Esophagus mucosa (tissue), 1 donor: Measurements from ENCODE around the gene KLHL26. TPM values are rescaled to one million over a fixed set of nuclear protein-coding genes. Genes with fewer than 3 reads are reported as not detected.
"Not testable (repeated sequence)": the region's sequence is repeated elsewhere in the genome, so short reads cannot be mapped to it uniquely, and the experiment has no call there.

Source experiments
- ATAC-seq: fragments of 200-7000 bp; cut with Tn5 transposase; one replicate; pipeline ENCODE4 v1.9.1; 2020
- total RNA-seq: library from RNA; stranded (reverse); gene quantifications from one replicate; pipeline ENCODE4 v1.2.4, GENCODE V29; 2023
- donor health status: DM: yes; HTN: yes; CAD: no.

KLHL26 gene
- total RNA-seq, 1 donor from 2014 or later, result 5.6 TPM

DNA sequence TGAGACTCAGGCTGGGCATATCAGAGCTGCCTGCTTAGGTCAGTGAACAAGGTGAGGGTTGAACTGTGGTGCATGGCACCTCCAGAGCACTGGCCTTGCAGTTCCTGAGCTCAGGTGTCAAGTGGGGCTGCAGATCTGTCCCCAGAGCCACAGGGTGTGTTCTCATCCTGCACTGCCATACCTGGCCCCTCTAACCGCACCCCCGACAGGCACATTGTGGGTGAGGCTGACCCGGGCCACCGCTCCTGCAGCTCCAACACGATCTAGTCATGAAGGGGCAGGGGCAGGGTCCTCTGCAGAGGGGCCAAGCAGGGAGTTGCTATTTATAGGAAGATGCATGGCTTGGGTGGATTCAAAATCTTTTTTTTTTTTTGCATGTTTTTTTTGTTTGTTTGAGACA lies 30.0 kb downstream of the KLHL26 start:
- ATAC-seq, result no peak

- no peak for ATAC-seq
Observed at GRCh38 chr19:18667531-18668251, 30.9 kb downstream of the KLHL26 start.

DNA sequence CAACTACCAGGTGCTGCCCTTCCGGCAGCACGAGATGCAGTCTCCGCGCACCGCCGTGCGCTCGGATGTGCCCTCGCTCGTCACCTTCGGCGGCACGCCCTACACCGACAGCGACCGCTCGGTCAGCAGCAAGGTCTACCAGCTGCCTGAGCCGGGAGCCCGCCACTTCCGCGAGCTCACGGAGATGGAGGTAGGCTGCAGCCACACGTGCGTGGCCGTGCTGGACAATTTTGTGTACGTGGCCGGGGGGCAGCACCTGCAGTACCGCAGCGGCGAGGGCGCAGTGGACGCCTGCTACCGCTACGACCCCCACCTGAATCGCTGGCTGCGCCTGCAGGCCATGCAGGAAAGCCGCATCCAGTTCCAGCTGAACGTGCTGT lies 31.4 kb downstream of the KLHL26 start:
- no peak for ATAC-seq

GRCh38 chr19:18668744-18669523 lies 32.1 kb downstream of the KLHL26 start:
- no peak for ATAC-seq

- ATAC-seq, result no peak
Observed at GRCh38 chr19:18669524-18669817, 32.6 kb downstream of the KLHL26 start.

GRCh38 chr19:18669883-18670282 lies 33.1 kb downstream of the KLHL26 start:
- ATAC-seq, result no peak

DNA sequence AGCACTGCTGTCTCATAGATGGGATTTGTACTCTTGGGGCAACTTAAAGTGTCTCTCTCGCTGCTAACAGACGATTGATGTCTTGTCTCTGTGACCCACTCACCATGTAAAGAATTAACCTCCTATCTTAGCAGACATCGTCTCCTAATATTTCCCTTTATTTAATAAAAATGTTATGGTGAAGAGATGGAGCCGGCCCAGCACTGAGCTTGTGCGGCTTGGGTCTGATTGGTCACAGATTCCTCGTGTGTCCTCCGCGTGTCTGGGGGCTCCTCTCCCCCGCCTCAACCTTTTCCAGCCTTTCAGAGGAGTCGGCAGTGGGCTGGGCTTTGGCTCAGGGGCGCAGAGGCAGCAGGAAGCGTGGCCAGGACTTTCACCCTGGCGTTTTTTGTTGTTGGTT lies 33.5 kb downstream of the KLHL26 start:
- ATAC-seq, result no peak

DNA sequence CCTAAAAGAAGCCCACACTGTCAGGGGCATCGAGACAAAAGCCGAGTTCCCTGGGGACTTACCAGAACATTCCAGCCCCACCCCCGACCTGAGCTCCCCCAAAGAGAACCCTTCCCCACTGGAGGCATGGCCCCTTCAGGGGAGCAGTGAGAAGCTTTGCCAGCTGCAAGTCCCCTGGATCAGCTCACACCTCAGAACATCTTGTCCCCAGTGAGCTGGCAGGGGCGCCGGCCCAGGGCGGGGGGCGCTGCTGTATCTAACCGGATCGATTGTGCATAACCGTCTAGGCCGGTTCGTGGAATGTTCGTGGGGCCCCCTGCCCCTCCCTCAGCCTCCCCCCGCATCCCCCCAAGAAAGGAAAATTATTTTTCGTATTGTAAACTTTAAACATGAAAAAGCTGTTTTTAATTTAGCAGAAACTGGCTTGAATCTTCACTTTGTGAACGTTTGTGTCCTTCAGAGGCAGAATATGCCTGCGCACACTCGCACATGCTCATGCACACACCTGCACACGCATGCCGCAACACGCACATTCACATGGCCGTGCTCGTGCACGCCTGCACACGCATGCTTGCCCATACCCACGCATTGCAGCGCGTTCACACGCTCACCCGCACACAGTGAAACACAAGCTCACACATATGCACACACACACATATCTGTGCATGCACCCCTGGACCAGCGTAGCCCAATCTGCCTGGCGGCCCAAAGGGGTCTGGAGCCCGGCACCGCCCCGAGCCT lies 34.6 kb downstream of the KLHL26 start:
- ATAC-seq, result peak; percentile 7

DNA sequence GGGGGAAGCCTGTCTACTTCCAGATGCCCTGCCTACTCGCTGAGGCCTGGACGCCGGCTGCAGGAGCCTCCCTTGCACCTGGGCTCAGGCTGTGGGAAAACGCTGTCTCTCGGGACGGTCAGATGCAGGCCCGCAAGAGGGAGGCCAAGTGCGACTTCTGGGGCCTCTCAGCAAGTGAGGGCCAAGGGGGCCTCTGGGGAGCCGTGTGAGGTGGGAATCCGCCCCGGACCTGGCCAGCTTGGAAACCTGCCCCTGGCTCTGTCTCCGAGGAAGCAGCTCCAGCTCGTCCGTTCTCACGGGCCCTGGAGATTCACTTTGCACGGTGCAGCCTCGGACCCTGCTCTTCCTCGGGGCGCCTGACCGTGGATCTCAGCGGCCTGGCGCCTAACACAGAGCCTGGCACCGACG lies 35.2 kb downstream of the KLHL26 start:
- no peak for ATAC-seq

DNA sequence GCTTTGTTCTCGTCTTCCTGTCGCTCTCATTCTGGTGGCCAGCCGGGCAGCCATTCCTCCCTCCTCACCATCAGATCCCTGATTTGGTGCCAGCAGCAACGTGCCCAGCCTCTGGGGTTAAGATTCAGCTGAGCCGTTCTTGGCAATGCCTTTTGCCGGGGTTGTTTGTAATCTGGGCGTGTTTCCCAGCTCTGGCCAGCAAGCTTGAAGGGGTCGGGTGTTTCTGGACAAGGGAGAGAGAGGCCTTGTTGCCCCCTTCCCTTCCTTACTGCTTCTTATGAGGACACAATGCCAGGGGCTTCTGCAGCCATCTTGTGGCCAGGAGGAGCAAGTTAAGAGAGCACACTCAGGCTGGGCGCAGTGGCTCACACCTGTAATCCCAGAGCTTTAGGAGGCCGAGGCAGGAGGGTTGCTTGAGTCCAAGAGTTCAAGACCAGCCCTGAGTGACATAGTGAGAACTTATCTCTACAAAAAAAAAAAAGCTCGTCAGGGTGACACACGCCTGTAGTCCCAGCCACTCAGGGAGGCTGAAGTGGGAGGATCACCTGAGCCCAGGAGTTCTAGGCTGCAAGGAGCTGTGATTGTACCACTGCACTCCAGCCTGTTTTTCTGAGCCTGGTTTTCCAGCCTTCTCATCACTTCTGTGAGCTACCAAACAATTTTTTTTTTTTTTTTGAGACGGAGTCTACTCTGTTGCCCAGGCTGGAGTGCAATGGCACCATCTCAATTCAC lies 35.9 kb downstream of the KLHL26 start:
- ATAC-seq, result peak; percentile 9

GRCh38 chr19:18674616-18675015 lies 37.8 kb downstream of the KLHL26 start:
- ATAC-seq, result no peak

DNA sequence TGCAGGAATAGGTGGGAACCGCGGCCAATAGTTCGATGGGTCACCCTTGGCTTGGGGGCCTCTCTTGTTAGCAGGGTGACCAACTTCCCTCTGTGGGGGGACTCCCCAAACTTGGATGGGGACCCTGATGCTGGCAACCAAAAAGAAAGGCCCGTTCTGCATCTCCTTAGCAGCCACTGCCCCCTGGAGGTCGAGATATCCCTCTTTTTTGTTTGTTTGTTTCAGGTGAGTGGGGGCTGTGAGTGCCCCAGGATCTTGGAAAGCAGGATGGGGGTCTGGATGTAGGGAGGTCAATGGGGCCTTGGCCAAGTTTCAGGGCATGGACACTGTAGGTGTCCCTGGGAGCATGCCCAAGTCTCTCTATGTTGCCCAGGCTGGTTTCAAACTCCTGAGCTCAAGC lies 39.0 kb downstream of the KLHL26 start:
- no peak for ATAC-seq

- ATAC-seq, result no peak
Observed at GRCh38 chr19:18676692-18677091, 39.9 kb downstream of the KLHL26 start.

DNA sequence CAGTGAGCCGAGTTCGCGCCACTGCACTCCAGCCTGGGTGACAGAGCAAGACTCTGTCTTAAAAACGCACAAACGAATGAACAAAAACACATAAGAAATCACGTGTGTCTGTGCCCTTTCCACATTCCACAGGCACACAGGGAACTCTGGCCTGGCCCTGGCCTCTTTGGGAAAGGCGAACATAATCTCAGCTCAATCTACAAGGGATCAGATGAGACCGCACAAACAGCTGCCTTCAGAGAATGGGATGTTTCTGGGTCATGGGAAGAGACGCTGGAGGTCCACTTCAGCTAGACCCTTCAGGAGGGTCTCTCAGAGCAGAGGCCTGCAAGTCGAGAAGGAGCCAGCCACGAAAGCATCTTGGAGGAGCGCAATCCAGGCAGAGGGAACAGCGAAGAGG lies 40.3 kb downstream of the KLHL26 start:
- ATAC-seq, result no peak

DNA sequence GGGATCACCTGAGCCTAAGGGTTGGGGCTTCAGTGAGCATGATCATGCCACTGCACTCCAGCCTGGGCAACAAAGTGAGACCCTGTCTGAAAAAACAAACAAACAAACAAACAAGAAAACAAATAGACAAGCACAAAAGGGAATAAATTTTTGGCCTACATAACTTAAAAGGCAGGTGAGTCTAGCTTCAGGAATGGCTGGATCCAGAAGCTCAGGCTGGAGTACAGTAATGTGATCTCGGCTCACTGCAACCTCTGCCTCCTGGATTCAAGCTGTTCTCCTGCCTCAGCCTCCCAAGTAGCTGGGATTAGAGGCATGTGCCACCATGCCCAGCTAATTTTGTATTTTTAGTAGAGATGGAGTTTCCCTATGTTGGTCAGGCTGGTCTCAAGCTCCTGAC lies 43.3 kb downstream of the KLHL26 start:
- not testable (repeated sequence) for ATAC-seq

DNA sequence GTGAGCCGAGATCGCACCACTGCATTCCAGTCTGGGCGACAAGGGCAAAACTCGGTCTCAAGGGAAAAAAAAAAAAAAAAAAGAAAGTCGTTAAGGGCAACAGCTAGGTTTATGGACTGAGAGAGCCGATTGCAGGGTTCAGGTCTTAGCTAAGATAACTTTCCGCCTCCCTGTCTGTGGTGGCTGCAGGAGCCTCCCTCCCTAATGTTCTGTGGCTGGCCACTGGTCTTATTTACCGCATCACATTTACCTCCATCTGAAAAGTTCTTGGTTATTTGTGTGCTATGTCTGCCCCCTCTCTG lies 45.9 kb downstream of the KLHL26 start:
- no peak for ATAC-seq

DNA sequence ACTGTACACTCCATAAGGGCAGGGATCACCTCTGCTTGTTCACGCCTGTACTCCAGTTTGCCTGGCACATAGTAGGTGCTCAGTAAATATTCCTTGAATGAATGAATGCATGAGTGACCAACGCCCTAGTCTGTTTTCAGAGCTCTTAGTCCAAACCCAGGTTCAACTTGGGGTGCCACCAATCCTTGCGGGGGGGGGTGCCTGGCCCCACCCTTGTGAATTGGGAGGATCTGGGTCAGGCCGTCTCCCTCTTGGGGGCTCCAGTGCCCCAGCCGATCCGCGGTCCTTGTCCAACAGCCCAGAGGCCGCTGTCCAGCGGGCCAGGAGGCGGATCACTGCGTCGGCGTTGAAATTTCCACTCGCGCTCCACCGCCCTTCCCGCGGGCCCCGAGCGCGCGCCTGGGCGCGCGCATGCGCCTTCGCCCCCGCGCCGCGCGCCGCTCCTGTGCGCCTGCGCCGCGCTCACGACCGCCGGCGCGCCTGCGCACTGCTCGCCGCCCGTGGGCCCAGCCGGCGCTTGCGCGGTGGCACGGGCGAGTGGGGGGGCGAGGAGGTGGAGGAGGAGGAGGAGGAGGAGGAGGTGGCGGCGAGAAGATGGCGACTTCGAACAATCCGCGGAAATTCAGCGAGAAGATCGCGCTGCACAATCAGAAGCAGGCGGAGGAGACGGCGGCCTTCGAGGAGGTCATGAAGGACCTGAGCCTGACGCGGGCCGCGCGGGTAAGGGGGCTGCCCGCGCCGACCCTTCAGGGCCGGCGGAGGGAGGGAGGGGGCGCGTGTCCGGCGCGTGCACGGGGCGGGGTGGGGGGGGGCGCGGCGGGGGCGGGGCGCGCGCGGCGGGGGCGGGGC lies 46.5 kb downstream of the KLHL26 start, which contains the start of gene CRTC1:
Gene CRTC1, plus strand, starts transcription at position 572 of the 849 bp plus-strand sequence. Its CDS starts 23 bp downstream, at position 595.
- ATAC-seq, result peak; percentile 89

- ATAC-seq, result peak; percentile 7
Observed at GRCh38 chr19:18683958-18684641, 47.3 kb downstream of the KLHL26 start.

DNA sequence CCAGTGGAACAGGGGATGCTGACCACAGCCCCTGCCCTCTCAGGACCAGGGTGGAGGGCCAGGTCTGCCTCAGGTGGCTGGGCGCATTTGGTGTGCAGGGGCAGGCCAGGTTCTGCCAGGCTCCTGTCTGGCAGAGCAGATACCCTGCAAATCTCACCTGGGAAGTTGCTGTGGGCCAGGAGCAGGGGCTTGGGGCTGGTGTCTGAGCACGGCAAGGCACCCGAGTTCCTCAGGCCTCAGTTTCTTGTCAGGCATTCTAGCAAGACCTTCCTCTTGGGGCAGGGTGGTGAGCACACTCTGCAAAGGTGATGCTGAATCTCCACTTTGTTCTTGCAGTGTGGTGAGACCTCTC lies 47.8 kb downstream of the KLHL26 start:
- peak; percentile 13 for ATAC-seq

DNA sequence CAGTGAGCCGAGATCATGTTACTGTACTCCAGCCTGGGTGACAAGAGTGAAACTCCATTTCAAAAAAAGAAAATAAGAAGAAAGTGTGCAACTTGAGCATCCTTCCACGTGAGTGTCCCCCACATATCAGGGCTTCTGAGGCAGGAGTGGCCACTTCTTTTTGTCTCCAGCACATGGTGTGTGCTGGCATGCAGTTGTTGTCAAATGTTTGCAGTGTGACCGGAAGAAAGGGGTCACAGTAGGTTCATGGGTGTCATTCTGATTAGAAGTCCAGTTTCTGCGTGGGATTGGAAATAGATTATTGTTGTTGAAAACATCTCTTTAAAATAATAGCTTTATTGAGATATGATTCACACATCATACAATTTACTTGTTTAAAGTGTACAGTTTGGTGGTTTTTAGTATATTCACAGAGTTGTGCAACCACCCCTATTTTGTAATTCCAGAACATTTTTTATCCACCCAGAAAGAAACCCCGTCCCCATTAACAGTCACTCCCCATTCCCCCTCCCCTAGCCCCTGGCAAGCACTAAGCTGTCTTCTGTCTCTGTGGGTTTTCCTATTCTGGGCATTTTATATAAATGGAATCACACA lies 48.9 kb downstream of the KLHL26 start:
- ATAC-seq, result no peak
